Right cardiac atrium (tissue), 5 donors: Measurements from ENCODE around the gene UGT3A2. TPM values are rescaled to one million over a fixed set of nuclear protein-coding genes. Genes with fewer than 3 reads are reported as not detected.
"Not testable (repeated sequence)": the region's sequence is repeated elsewhere in the genome, so short reads cannot be mapped to it uniquely, and the experiment has no call there.

Experiments used
- ATAC-seq, 2 donors: fragments of 200-7000 bp; cut with Tn5 transposase; one replicate each; pipeline versions ENCODE4 v1.8.0 to v1.9.1; 2020; ENCODE audit warnings: moderate library complexity in 2 of 2, mild to moderate bottlenecking in 1 of 2
- DNase-seq, 3 donors: peaks; one replicate each; pipeline ENCODE4 v3.0.0-alpha.2; 2020
- H3K27ac ChIP-seq: one replicate; pipeline ENCODE4 v1.5.1; 2013; ENCODE audit warnings: mild to moderate bottlenecking, low read length, control low read depth, moderate library complexity
- H3K27me3 ChIP-seq: one replicate; pipeline ENCODE4 v1.6.1; 2013; ENCODE audit not compliant: control insufficient read depth, insufficient read depth
- H3K4me1 ChIP-seq: one replicate; pipeline ENCODE4 v1.6.1; 2013; ENCODE audit warnings: low read length; ENCODE audit not compliant: control insufficient read depth, insufficient read depth
- H3K4me3 ChIP-seq: one replicate; pipeline ENCODE4 v1.5.1; 2013; ENCODE audit warnings: low read length, control low read depth
- H3K9me3 ChIP-seq: one replicate; pipeline ENCODE4 v1.6.1; 2013; ENCODE audit warnings: low read length; ENCODE audit not compliant: control insufficient read depth
- WGBS: extraction: QIAGEN DNeasy Blood & Tissue Kit; methylation state at CpG from one replicate; pipeline ENCODE4 v1.1.7; 2013; 5-methylcytosine and 5-hydroxymethylcytosine counted together
- intact Hi-C, 4 donors: fragments of 100-400 bp; cut with DNase I; formaldehyde crosslinking; loops; one replicate each; pipeline versions ENCODE4 v1.11.0 to v1.14.0; 2022 to 2023
- polyA plus RNA-seq: library from polyadenylated mRNA; stranded (reverse); fragments of 200-250 nt; gene quantifications from one replicate; pipeline ENCODE4 v1.2.3, GENCODE V29; 2013
- total RNA-seq, 4 donors: library from RNA; stranded (reverse); fragmentation: NEBNext Ultra II Directional; extraction: Animal tissue kit (Norgen Biotek cat#: 25700); gene quantifications; one replicate each; pipeline ENCODE4 v1.2.1, GENCODE V29; 2021
- donor health status: healthy with polysubstance abuse.
- donor health status: DM: no; HTN: yes; CAD: no.
- donor health status: DM: no; HTN: no; CAD: no.
- donor health status: DM: no; HTN: yes; CAD: no; lungs with severe emphysema.
- donor health status: DM: yes; HTN: yes; CAD: no.

UGT3A2 gene
- total and polyA plus RNA-seq, 5 donors, result 0.05 TPM; not detected in 4

DNA sequence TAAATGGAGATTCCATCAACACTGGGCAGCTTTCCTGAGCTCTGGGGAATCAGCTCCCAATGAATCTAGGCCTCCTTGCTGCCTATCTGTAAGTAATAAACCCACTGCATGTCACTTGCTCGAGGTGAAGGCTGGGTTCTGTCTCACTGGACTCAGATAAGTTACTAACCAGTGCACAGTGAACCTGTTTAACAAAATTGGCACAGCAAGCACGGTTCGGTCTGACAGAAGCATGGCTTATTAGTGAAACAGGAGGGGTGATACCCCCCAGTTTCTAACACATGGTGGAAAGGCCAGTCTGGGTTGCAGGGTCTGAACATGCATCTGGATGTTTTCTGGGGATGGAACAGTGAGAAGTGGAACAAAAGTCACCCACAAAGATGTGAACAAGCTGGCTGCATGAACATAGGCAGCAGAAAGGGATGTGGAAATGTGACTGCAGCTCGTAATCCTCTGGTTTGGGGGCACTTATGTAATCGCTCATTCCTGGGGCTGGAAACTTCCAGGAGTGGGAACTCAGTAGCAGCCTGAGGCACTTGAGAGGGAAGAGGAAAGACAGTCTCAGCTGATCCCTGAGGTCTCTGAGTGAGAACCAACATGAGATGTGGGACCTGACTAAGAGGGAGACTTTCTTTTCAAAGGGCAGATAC is 37.7 kb downstream of the UGT3A2 start:
- Histone ChIP-seq H3K4me1 (no peaks in the 10 kb centered on the region), H3K4me3 (no peak overlapping the region), H3K27ac (no peak overlapping the region), H3K27me3 (no peaks in the 10 kb centered on the region), H3K9me3 (no peaks in the 10 kb centered on the region)
- WGBS, result 76% methylated on average over 5 of the region's 5 CpGs
- ATAC-seq, result no peak
- DNase-seq, result no peak
- intact Hi-C loops, result no loop called here

DNA sequence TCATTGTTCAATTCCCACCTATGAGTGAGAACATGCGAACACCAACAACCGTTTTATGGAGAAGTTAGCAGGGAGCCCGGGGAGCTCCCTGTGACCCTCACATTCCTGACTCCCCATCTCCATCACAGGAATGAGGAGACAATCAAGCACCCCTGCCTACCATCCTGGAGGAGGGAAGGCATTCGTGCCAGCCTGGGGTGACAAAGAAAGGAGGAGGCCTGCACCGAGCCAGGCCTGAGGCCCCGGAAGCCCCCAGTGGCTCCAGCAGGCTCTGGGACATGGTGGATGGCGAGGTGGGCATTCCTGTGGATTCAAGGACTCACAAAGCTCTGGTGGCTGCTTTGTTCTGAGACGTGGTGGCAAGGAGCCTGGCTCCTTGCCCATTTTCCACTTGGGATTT is 39.0 kb downstream of the UGT3A2 start:
- Histone ChIP-seq H3K9me3 (no peaks in the 10 kb centered on the region), H3K27ac (no peak overlapping the region), H3K4me3 (no peak overlapping the region), H3K27me3 (no peaks in the 10 kb centered on the region), H3K4me1 (no peaks in the 10 kb centered on the region)
- intact Hi-C loops, result no loop called here
- DNase-seq (no peak), ATAC-seq (no peak)
- 81% methylated on average over 8 of the region's 8 CpGs for WGBS

DNA sequence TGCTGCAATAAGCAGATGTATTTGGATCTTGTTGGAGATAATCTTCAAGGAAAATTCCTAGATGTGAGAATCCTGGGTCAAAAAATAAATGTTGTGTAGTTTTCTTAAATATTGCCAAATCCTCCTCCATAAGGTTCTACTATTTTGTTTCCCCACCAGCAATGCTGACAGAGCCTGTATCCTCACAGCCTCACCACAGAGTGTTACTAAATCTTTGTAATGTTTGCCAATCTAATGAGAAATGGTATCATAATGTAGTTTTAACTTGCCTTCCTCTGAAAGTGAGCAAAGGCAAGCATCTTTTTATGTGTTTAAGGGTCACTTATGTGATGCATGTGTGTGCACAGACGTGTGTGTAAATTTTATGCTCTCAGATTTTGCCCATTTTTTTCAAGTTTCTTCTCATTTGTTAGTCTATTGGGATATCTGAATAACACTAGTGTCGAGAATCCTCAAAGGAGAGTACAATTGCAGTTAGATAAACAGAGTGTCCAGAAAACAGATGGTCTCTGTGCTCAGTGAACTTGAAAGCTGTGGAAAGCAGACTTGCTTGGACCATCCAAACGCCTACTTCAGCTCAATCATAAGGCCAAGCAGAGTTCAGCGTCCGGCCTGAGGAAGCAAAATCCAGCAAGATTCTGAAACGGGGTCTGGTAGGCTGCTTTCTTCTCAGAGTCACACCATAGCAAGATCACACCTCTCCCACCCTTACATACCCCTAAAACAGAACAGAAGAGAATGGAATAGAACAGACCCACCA is 39.8 kb downstream of the UGT3A2 start:
- Histone ChIP-seq H3K27ac (no peak overlapping the region), H3K9me3 (no peaks in the 10 kb centered on the region), H3K4me3 (no peak overlapping the region), H3K4me1 (no peaks in the 10 kb centered on the region), H3K27me3 (no peaks in the 10 kb centered on the region)
- intact Hi-C loops, result no loop called here
- ATAC-seq, result no peak
- no peak for DNase-seq
- WGBS, result 60% methylated on average over 6 of the region's 6 CpGs

DNA sequence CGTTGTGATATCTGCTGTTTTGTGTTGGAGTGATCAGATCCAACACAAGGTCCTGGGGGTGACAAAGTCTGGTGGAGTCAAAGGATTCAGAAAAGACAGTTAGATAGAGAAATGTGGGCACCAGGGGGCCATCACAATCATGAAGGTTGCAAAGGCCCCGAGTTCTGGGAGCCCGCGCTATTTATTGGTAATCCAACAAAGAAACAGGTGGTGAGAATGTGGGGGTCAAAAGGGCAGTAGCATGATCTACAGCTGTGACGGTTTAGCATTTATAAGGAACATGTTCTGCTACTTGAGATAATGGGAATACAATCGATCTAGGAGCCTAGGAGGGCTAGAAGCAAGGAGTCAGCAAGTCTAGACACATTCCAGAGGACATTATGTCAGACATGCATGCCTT is 44.4 kb downstream of the UGT3A2 start:
- H3K4me3 ChIP-seq, DNase-seq, H3K4me1 ChIP-seq, intact Hi-C loops, H3K27ac ChIP-seq, ATAC-seq, H3K9me3 ChIP-seq, H3K27me3 ChIP-seq: not testable (repeated sequence)
- 72% methylated on average over 6 of the region's 6 CpGs for WGBS

DNA sequence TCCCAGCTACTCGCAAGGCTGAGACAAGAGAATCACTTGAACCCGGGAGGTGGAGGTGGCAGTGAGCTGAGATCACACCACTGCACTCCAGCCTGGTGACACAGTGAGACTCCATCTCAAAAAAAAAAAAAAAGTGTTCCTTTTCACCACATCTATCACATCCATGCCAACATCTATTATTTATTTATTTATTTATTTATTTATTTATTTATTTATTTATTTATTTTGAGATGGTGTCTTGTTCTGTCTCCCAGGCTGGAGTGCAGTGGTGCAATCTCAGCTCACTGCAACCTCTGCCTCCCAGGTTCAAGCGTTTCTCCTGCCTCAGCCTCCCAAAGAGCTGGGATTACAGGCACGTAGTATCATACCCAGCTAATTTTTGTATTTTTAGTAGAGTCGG is 47.1 kb downstream of the UGT3A2 start:
- H3K4me3 ChIP-seq, H3K9me3 ChIP-seq, intact Hi-C loops, ATAC-seq, H3K27ac ChIP-seq, H3K4me1 ChIP-seq, DNase-seq, H3K27me3 ChIP-seq: not testable (repeated sequence)
- 90% methylated on average over 5 of the region's 5 CpGs for WGBS

DNA sequence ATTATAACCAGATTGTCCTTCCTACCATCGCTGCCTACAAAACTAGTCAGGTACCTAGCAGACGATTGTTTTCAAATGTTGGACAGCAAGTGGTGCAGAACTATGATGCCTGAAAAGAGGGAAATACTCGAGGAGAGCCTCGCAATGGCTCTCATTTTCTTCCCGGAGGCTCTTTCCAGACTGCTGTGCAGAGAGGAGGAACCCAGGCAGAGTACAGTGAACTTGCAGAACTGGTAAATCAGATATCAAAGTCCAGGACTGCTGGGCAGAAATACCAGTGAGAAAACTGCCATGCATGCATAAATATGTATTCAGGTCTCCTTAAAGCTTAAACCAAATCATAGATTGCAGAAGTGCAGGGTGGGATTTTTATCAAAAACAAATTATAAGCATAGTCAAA is 49.1 kb downstream of the UGT3A2 start:
- ATAC-seq (no peak), DNase-seq (no peak)
- intact Hi-C loops, result no loop called here
- H3K27me3 ChIP-seq, result no peaks in the 10 kb centered on the region
- no peak overlapping the region for H3K27ac ChIP-seq
- H3K4me3 ChIP-seq, result no peak overlapping the region
- no peaks in the 10 kb centered on the region for H3K4me1 ChIP-seq
- H3K9me3 ChIP-seq, result peaks cover 6% of the 10 kb centered on the region
- 68% methylated on average over 5 of the region's 5 CpGs for WGBS

DNA sequence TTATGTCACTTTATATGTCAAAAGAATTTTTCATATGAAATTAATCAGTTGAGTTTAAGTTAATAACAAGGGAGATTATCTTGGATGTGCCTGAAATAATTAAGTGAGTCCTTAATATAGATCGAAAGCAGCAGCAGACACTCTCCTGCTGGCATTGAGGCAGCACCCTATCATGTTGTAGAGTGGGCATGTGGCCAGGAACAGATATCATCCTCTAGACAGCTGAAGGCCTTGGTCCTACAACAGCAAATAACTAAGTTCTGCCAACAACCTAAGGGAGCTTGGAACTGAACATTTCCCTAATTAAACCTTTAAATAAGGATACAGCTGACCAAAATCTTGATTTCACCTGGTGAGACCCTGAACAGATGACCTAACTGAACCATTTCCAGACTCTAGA is 49.7 kb downstream of the UGT3A2 start:
- intact Hi-C loops, result no loop called here
- peaks cover 6% of the 10 kb centered on the region for H3K9me3 ChIP-seq

DNA sequence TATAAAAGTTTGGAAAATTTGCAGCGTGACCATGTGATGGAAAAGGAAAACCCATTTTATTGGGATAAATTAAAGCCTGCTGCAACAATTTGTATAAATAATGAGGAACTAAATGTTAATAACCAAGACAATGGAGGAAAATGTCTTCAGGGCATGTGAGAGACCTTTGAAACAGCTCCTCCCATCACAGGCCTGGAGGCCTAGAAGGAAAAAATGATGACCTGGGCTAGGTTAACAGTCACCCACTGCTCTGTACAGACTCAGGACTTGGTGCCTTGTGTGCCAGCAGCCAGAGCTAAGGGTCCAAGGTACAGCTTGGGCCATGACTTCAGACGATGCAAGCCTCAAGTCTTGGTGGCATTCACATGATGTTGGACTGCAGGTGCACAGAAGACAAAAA is 53.5 kb downstream of the UGT3A2 start:
- H3K4me3 ChIP-seq, result no peak overlapping the region
- no peak for DNase-seq
- no peaks in the 10 kb centered on the region for H3K4me1 ChIP-seq
- H3K9me3 ChIP-seq, result peaks cover 8% of the 10 kb centered on the region
- ATAC-seq, result no peak
- intact Hi-C loops, result no loop called here
- H3K27me3 ChIP-seq, result no peaks in the 10 kb centered on the region
- H3K27ac ChIP-seq, result no peak overlapping the region
- WGBS, result 78% methylated on average over 2 of the region's 2 CpGs

More for the DNA sequence above, 49.7 kb downstream of the UGT3A2 start:
- no peaks in the 10 kb centered on the region for H3K27me3 ChIP-seq
- no peaks in the 10 kb centered on the region for H3K4me1 ChIP-seq
- DNase-seq (no peak), ATAC-seq (peak in 1 of 2 donors; percentile 84)
- no peak overlapping the region for H3K4me3 ChIP-seq
- 51% methylated on average over 1 of the region's 1 CpG for WGBS
- H3K27ac ChIP-seq, result no peak overlapping the region

DNA sequence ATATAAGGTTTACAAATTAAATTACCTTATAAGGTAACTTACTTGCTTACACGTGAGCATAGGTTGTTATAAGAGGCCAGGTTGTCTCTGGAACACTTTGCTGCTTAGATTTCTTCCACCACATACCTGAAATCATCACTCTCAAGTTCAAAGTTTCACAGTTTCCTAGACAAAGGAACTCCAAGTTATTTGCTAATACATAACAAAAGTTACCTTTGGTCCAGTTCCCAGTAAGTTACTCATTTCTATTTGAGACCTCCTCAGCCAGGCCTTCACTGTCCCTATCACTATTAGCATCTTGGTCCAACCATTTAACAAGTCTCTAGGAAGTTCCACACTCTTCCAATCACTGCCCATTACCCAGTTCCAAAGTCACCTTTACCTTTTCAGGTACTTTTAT is 57.0 kb downstream of the UGT3A2 start:
- Histone ChIP-seq H3K9me3 (peaks cover 8% of the 10 kb centered on the region), H3K27ac (no peak overlapping the region), H3K27me3 (no peaks in the 10 kb centered on the region), H3K4me1 (no peaks in the 10 kb centered on the region), H3K4me3 (no peak overlapping the region)
- WGBS, result 51% methylated on average over 1 of the region's 1 CpG
- DNase-seq, result no peak
- intact Hi-C loops, result no loop called here
- no peak for ATAC-seq

DNA sequence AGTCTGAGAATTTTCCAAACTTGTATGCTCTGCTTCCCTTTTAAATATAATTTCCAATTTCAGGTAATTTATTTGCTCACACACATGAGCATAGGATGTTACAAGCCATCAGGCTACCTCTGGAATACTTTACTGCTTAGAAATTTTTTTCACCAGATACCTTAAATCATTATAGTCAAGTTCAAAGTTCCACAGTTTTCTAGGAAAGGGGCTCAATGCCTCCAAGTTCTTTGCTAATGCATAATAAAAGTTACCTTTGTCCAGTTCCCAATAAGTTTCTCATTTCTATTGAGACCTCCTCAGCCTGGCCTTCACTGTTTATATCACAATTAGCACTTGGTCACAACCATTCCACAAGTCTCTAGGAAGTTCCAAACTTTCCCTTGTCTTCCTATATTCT is 59.3 kb downstream of the UGT3A2 start:
- DNase-seq, result no peak
- Histone ChIP-seq H3K4me3 (no peak overlapping the region), H3K4me1 (no peaks in the 10 kb centered on the region), H3K9me3 (peaks cover 2% of the 10 kb centered on the region), H3K27me3 (no peaks in the 10 kb centered on the region), H3K27ac (no peak overlapping the region)
- intact Hi-C loops, result no loop called here
- no peak for ATAC-seq

DNA sequence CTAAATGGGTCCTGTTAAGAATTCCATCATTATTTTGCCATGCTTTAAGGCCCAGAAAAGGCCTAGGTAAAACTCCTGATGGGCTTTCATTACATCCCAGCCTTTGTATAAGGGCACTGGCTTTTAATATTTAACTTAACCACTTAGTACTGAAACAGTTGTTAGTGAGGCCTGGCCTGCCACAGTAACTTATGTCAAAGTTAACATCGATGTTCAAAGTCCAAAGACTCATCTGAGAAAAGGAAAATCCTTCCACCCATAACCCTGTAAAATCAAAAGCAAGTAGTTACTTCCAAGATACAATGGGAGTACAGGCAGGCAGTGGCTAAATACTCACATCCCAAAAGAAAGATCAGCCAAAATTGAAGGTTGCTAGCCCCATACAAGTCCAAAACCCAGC is 60.5 kb downstream of the UGT3A2 start:
- 87% methylated on average over 1 of the region's 1 CpG for WGBS
- no peak overlapping the region for H3K27ac ChIP-seq
- intact Hi-C loops, result no loop called here
- no peaks in the 10 kb centered on the region for H3K27me3 ChIP-seq
- H3K4me3 ChIP-seq, result no peak overlapping the region
- ATAC-seq, result no peak
- H3K4me1 ChIP-seq, result no peaks in the 10 kb centered on the region
- no peak for DNase-seq
- H3K9me3 ChIP-seq, result peaks cover 2% of the 10 kb centered on the region
